Measurements from ENCODE around the gene NR6A1.

DNA sequence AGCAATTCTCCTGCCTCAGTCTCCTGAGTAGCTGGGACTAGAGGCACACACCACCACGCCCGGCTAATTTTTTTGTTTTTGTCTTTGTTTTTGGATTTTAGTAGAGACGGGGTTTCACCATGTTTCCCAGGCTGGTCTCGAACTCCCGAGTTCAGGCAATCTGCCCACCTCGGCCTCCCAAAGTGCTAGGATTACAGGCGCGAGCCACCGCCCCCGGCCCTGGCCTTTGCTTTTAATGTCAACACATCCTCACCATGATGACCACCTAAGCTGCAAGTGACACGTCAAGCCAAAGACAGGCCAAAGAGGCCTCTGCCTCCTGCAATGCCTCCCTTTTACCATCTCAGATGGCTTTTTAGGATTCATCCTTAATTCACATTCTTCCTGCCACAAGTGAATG lies 142.4 kb downstream of the NR6A1 start:
- TF ChIP-seq CTCF (conservative IDR thresholded peaks at IDR 0.05; ENCODE audit: low read length) = no peak
- TF ChIP-seq EZH2phosphoT487 (IDR thresholded peaks at IDR 0.05; ENCODE audit: borderline replicate concordance, low read depth, low read length) = no peak
